ENCODE results near the gene AATF. TPM values are rescaled to one million over a fixed set of nuclear protein-coding genes. Genes with fewer than 3 reads are reported as not detected.
A peak's percentile ranks its signal among the peaks of the same experiment; 100 is the strongest.

Gene AATF
- total RNA-seq, 1 experiment from 2014 or later, result 54.4 TPM

DNA sequence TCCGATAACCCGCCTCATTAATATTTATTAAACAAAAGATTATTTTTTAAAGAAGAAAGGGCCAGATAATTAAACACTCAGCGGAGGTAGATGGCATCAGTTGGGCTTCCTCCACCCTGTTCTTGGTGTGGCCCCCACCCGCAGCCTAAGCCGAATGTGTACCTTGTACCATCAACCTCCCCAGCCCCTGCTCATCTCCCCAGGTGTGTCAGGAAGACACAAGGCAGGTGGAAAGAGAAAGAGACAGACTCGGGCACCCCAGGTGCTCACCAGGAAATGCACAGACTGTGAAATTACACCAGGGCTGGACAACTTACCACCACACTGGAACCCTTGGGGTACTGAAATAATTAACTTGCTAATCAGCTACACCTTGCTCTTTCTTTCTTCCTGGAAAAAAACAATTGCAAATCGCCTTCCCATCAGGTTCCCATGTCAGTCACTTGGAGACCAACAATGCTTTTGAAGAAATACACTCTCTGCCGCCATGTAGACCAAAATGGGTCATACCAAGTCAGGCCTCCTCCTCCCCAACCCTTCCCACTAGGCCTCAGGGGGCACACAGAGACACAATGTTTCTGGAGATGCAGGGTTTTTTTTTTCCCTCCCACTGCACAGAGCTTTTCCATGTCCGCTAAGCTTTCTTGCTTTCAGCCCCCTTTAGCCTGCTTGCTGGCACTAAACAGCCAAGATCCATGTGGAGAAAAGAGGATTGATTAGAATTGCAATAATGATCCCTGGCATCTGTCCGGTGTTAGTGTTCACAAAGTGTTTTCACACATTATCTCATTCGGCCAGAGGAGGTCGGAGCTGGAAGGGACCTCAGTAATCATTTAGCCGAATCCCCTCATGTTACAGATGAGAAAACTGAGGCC, 20.0 kb upstream of the AATF start:
- in situ Hi-C loops (cut with HindIII; ENCODE audit: low pct_unique_long_range_greater_than_20kb, low sequenced_read_pairs), result no loop called here
- DNase-seq (ENCODE audit: low read depth, low spot score), result no peak

- DNase-seq (ENCODE audit: low read depth, low spot score), result no peak
- in situ Hi-C loops (cut with HindIII; ENCODE audit: low pct_unique_long_range_greater_than_20kb, low sequenced_read_pairs), result no loop called here
These were observed 18.7 kb upstream of the AATF start for GRCh38 chr17:36929851-36930582.

GRCh38 chr17:36930583-36930900, 18.2 kb upstream of the AATF start:
- DNase-seq (ENCODE audit: low read depth, low spot score), result no peak
- in situ Hi-C loops (cut with HindIII; ENCODE audit: low pct_unique_long_range_greater_than_20kb, low sequenced_read_pairs), result no loop called here

DNA sequence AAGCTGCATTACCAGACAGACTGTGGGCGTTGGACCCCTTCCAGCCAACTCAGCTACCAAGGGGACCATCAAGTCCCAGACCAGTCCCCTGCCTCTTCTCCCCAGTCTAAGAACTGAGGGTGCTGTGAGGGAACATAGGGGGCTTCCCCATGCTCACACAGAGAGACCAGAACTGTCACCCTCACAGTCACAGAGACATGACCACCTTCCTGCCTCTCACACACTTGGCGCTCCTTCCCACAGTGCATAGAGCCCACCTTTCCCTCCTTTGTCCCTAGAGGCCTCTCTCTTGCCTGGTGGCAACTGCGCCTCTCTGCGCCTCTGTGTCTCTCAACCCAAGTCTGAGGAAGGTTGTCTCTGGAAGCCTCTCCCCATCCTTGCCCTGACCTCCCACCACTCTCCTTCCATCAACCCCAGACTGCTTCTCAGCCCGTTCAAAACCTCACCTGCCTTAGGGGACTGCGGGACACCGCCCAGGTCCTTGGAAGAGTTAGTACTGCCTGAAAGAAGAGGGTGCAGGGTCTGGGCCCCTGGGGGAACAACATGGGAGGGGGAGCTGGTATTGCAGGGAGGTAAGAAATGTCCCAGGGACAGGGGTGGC, 17.6 kb upstream of the AATF start:
- no peak for DNase-seq (ENCODE audit: low read depth, low spot score)
- in situ Hi-C loops (cut with HindIII; ENCODE audit: low pct_unique_long_range_greater_than_20kb, low sequenced_read_pairs), result no loop called here

DNA sequence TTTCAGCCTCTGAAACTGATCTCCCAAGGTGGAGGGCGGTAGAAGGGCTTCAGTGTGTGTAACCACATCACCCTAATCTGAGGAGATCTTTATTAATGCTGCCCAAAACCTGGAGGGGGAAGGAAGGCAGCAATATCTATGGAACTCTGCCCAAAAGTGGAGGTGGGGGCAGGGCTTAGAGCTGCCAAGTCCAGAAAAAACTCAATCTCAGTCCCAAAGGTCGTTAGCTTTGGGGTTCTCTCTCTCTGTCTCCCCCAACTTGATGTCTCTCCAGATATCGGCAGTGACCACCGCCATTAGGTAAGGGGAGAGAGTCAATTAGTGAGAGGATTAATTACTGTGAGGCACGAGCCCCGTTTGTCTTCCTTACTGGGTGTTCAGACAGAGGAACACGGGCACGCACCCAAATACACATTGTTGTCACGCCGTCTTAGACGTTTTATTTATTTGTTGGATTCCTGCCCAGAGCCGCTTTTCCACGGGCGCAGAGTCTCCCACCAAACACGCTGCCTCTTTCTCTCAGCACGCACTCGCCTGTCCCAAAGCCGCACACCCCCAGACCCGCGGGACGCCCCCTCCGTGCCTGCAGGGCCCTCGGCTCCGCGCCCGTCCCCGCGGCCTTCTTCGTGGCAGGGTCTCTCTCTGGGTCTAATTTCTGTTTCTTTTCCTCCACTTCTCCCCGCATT, 16.9 kb upstream of the AATF start:
- in situ Hi-C loops (cut with HindIII; ENCODE audit: low pct_unique_long_range_greater_than_20kb, low sequenced_read_pairs), result no loop called here
- no peak for DNase-seq (ENCODE audit: low read depth, low spot score)

DNA sequence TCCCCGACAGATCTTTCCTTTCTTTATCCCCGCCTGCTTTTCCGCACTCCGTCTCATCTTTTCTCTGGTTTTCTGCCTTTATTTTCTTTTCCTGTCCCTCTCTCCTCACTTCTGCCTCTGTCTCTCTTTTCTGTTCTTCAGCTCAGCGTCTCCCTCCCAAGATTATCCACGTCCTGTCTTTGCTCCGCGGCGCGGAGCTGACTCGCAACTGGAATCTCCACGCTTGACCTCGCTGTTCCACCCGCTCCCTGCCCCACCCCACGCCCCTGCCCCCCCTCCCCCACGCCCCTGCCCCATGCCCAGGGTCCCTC, 16.4 kb upstream of the AATF start:
- no peak for DNase-seq (ENCODE audit: low read depth, low spot score)
- in situ Hi-C loops (cut with HindIII; ENCODE audit: low pct_unique_long_range_greater_than_20kb, low sequenced_read_pairs), result no loop called here

GRCh38 chr17:36932694-36933511, 15.9 kb upstream of the AATF start:
- in situ Hi-C loops (cut with HindIII; ENCODE audit: low pct_unique_long_range_greater_than_20kb, low sequenced_read_pairs), result no loop called here
- no peak for DNase-seq (ENCODE audit: low read depth, low spot score)

DNA sequence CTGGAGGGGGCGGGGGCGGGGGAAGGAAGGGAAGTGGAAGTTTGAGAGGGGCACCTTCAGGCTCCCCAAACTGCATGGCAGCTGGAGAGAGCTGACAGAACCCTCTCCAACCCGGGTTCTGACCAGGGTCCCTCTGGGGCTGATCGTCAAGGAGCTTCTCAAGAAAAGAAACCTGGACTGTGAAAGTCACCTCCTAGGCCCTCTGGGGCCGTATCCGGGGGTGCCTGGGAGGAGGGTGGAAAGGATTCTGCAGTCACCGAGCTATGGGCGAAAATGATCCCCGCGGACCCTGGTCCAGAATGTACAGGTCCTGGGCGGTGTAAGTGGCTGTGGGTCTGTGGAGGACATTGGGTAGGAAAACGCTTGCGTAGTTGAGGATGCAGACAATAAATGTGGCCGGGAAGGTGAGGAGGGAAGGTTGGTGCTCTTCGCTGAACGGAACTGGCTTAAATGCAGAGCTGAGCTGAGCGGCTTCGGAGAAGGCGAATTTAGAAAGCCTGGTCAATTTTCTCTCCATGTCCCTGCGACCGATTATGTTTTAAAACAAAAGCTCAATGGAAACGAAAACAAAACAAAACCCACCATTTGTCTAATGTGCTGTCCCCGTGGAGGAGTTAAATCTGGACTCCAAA, 15.1 kb upstream of the AATF start:
- DNase-seq (ENCODE audit: low read depth, low spot score), result no peak
- in situ Hi-C loops (cut with HindIII; ENCODE audit: low pct_unique_long_range_greater_than_20kb, low sequenced_read_pairs), result no loop called here

DNA sequence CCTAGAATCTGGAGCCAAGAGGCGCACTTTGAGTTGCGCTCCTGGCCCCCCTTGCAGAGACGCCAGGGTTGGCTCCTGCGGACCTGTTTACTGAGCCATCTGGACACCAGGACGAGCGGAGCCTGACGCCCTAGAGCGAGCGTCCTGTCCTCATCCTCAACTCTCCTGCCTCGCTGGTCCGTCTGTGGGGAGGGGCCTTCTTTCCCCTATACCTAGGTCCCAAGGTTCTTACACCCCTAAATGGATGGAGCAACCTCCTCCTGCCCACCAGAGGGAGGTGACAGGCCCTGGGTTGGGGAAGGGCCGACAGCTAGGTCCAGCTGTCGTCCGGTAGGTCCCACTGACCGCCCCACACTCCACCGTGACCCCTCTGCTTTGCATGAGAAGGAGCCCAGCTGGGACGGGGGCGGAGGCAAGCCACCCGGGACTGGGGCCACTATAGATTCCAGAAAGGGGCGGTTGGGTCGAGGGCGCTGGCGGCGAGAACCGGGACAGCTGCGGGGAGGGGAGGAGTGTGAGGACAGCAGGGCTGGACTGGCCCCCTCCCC, 14.5 kb upstream of the AATF start:
- no peak for DNase-seq (ENCODE audit: low read depth, low spot score)
- in situ Hi-C loops (cut with HindIII; ENCODE audit: low pct_unique_long_range_greater_than_20kb, low sequenced_read_pairs), result no loop called here

GRCh38 chr17:36934692-36935630, 13.8 kb upstream of the AATF start:
- in situ Hi-C loops (cut with HindIII; ENCODE audit: low pct_unique_long_range_greater_than_20kb, low sequenced_read_pairs), result no loop called here
- no peak for DNase-seq (ENCODE audit: low read depth, low spot score)

DNA sequence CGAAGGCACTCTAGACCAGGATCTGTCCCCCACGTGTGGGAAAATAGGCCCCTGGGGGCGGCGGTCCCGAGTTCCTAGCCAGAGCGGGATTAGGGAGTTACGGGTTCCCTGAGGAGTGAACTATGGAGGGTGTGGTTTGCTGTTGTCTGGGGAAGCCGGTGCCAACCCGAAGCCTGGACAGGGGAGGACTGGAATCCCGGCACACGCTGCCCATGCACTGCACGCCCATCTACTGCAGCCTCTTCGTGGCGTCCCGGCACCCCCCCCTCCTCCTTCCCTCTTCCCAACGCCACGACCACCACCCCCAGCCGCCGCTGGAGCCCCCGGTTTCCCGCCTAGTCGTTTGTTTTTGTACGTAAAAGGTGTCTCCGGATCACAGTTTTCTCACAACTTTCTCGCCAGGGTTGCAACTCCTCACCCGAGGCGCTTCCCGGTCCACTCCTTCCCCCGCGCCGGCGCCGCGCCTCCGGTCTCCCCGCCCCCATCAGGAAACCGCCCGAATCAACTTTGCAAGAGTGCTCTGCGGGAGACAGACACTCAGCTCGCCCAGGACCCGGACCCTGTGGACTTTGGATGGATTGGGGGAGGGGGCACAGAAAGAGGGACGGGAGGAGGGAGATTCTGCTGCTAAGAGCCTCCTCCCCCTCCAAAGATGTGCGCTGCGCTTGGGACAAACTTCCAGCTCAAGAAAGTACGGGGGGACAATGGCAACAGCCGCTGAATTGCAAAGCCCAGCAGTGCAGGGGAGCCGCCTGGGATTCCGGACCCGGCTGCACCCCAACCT, 12.9 kb upstream of the AATF start:
- peak; percentile 17 for DNase-seq (ENCODE audit: low read depth, low spot score)

DNA sequence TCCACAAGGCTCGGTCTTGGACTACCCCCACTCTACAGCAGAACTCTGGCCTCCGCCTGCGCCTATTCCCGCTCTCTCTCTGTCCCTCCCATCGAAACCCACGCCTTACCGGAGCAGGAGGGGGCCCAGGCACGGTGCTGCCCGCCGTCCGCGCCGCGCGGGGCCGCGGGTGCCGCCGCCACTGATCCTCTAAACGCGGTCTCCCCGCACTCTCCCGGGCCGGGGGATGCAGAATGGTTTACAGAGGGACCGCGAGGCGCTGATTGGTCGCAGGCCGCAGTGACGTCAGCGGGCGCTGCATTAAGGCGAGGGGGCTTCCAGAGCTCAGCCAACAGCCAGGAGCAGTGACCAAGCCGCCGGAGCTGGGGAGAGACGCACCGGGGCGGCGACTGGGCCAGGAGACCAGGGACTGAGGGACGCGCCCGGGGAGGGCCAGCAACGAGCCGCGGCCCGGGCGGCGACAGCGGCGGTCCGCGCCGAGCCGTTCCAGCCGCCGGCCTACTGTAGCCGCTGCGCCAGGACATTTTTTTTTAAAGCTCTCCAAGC, 12.2 kb upstream of the AATF start:
- in situ Hi-C loops (cut with HindIII; ENCODE audit: low pct_unique_long_range_greater_than_20kb, low sequenced_read_pairs), result no loop called here
- no peak for DNase-seq (ENCODE audit: low read depth, low spot score)

More for the DNA sequence above, 12.9 kb upstream of the AATF start:
- in situ Hi-C loops (cut with HindIII; ENCODE audit: low pct_unique_long_range_greater_than_20kb, low sequenced_read_pairs), result no loop called here

GRCh38 chr17:36937001-36937958, 11.5 kb upstream of the AATF start, which contains the start of gene LHX1:
LHX1 (plus strand) TSS chr17:36937475; CDS start chr17:36938198, 723 bp downstream.
- no peak for DNase-seq (ENCODE audit: low read depth, low spot score)
- in situ Hi-C loops (cut with HindIII; ENCODE audit: low pct_unique_long_range_greater_than_20kb, low sequenced_read_pairs), result no loop called here
